GM10266 (cell line): ENCODE measurements around the gene XPC.

Source experiments
- DNase-seq: peaks from one replicate; pipeline ENCODE4 v3.0.0; 2012; ENCODE audit errors: extremely low spot score
- TF ChIP-seq, protein P1 (sequence below): IDR thresholded peaks from 2 replicates; pipeline ENCODE4 v1.5.1; 2012; ENCODE audit warnings: mild to moderate bottlenecking, low read depth; ENCODE audit not compliant: control insufficient read depth, insufficient read depth; ENCODE audit errors: missing control alignments

XPC gene

DNA sequence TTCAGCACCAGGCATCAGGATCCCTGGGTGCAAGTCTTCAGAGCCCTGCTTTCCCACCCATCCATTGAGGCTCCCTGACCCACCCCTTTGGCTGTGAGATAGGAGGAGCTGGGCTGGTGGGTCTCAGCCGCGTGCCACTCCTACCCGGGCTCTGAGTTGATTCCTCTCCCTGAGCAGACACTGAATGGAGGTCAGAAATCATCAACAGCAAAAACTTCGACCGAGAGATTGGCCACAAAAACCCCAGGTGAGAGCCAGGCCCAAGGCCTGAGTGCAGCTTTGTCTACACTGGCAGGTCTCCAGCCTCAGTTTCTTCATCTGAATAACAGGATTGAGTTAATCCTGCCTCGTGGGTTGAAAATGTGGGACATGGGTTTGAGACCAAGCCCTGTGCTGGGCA is 45.7 kb downstream of the XPC start:
- DNase-seq = no peak
- TF ChIP-seq, protein P1, sequence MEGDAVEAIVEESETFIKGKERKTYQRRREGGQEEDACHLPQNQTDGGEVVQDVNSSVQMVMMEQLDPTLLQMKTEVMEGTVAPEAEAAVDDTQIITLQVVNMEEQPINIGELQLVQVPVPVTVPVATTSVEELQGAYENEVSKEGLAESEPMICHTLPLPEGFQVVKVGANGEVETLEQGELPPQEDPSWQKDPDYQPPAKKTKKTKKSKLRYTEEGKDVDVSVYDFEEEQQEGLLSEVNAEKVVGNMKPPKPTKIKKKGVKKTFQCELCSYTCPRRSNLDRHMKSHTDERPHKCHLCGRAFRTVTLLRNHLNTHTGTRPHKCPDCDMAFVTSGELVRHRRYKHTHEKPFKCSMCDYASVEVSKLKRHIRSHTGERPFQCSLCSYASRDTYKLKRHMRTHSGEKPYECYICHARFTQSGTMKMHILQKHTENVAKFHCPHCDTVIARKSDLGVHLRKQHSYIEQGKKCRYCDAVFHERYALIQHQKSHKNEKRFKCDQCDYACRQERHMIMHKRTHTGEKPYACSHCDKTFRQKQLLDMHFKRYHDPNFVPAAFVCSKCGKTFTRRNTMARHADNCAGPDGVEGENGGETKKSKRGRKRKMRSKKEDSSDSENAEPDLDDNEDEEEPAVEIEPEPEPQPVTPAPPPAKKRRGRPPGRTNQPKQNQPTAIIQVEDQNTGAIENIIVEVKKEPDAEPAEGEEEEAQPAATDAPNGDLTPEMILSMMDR = no peak

DNA sequence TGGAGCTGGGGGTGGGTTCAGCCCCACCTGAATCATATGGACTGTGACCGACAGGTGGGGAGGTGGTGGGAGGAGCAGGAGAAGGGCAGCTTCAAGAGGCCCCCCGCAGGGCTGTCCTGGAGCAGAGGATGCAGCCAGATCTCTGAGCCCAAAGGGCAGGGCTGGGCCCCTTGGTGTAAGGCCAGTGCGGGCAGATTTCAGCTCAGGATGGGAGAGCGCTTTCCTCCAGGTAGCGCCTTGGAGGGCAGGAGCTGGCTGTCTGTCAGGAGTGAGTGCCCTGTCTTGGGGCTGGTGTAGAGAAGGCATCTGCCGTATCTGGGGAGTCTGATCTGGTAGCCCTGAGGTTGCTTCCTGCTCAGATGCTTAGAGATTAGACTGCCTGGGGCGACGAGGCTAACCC is 46.3 kb downstream of the XPC start:
- TF ChIP-seq, protein P1 = no peak
- no peak for DNase-seq

DNA sequence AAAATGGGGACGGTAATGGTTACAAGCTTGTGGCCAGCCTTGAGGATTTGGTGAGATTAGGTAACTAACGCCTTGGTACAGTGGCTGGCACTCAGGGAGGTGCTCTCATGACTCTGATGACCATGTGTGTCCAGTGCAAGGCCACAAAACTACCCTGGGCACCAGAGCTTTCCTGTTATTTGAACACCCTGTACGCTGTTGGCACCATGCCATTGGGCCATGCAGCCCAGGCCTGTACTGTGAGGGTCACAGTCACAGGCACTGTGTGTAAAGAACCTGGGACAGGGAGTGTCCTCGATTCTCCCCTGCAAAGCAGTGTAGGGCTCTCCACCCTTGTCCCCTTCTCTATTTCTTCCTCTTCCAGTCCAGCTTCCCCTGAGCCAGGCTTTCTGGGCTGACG is 47.3 kb downstream of the XPC start:
- TF ChIP-seq, protein P1 = no peak
- DNase-seq = no peak

DNA sequence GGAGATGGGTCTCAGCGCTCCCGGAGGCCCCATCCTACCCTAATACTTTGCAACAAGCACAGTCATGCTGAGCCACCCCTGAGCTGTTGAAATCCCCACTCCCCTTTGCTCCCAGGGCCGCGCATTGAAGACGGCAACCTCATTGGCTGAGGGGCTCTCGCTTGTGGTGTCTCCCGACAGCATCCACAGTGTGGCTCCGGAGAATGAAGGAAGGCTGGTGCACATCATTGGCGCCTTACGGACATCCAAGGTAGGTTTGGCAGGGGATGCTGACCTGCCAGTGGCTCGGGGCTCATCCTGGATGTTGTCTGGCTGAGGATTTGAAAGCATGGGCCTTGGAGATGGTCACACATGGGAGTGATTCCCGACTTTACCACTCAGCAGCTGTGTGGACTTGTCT is 47.7 kb downstream of the XPC start:
- TF ChIP-seq, protein P1 = no peak
- no peak for DNase-seq

DNA sequence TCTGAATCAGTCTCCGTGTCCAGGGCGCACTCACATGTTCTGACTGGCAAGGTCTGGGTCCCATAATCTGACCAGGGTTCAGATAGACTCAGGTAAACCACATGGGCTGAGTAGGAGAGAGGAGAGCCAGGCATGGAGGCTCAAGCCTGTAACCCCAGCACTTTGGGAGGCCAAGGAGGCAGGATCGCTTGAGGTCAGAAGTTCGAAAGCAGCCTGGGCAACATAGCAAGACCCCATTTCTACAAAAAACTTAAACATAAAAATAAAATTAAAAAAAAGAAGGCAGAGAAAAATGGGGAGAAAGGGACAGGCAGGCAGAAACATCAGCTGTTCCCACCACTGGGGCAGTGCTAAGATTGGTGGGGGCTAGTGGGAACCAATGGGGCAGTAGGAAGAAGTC is 48.2 kb downstream of the XPC start:
- TF ChIP-seq, protein P1 = no peak
- DNase-seq = no peak

DNA sequence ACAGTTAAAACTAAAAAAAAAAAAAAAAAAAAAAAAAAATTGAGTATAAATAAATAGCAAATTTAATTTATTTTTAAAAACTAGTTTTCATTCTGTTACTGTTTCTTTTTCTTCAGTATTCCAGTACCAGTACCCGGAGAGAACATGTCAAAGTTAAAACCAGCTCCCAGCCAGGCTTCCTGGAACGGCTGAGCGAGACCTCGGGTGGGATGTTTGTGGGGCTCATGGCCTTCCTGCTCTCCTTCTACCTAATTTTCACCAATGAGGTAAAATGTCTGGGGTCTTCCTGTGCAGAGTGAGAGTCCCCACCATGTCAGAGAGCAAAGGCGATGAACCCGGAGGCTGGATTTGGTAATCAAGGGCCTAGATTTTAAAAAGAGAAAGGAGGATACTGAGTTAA is 49.1 kb downstream of the XPC start:
- no peak for DNase-seq
- TF ChIP-seq, protein P1 = no peak

DNA sequence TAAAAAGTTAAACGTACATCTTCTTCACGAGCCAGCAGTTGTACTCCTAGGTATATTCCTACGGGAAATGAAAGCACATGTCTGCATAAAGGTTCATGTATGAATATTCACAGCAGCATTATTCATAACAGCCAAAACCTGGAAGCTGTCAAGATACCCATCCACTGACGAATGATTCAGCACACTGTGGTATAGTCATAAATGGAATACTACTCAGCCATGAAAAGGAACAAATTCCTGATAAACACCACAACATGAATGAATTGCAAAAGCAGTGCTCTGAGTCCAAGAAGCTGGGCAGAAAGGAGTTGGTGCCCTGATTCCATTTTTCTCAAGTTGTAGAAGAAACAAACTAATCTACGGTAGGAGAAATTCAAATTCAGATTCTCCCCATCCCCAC is 49.7 kb downstream of the XPC start:
- TF ChIP-seq, protein P1 = no peak
- no peak for DNase-seq
